ENCODE data around the gene LRRC72.

Gene LRRC72

GRCh38 chr7:16526742-16527540 lies at the start of gene LRRC72:
TSS of gene LRRC72 (plus strand) at chr7:16526825. CDS start at chr7:16526953, 128 bp downstream.
- Histone ChIP-seq H3K27me3 (ENCODE audit: insufficient read depth, poor library complexity, severe bottlenecking) (no peaks in the 10 kb centered on the region), H3K27ac (ENCODE audit: poor library complexity, severe bottlenecking) (no peak within 1 kb of the TSS), H3K4me1 (ENCODE audit: insufficient read depth, poor library complexity, severe bottlenecking) (no peaks in the 10 kb centered on the region), H3K36me3 (ENCODE audit: low read depth) (no peaks in the 10 kb centered on the region), H3K4me3 (ENCODE audit: severe bottlenecking) (no peak within 1 kb of the TSS), H3K9me3 (ENCODE audit: severe bottlenecking) (no peaks in the 10 kb centered on the region)
- DNase-seq (ENCODE audit: low spot score): no peak
- TF ChIP-seq CTCF (IDR thresholded peaks at IDR 0.05; ENCODE audit: poor library complexity, severe bottlenecking): no peak
- no peak for ATAC-seq (ENCODE audit: low read depth)

DNA sequence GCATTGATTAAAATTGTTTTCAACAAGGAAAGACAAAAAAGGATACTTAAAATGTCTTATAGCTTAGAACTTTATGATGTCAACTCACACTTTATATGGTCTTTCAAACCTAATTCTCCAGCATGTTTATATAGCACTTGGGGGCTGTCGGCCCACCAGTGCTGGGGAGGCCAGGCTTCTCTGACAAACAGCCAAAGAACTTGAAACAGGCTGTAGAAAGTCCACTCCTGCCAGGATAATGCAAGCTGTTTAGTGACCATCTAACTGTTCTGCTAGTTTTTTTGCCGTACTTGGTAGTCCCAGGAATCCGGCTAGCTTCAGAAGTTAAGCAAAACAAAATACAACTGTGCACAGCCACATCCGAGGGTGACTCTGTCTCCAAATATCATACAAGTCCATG lies 47.5 kb upstream of the LRRC72 start:
- H3K4me1 ChIP-seq (ENCODE audit: insufficient read depth, poor library complexity, severe bottlenecking): peaks cover 3% of the 10 kb centered on the region
- ATAC-seq (ENCODE audit: low read depth): no peak
- H3K27me3 ChIP-seq (ENCODE audit: insufficient read depth, poor library complexity, severe bottlenecking): no peaks in the 10 kb centered on the region
- no peak overlapping the region for H3K4me3 ChIP-seq (ENCODE audit: severe bottlenecking)
- no peak for DNase-seq (ENCODE audit: low spot score)
- no peak overlapping the region for H3K27ac ChIP-seq (ENCODE audit: poor library complexity, severe bottlenecking)
- TF ChIP-seq CTCF (IDR thresholded peaks at IDR 0.05; ENCODE audit: poor library complexity, severe bottlenecking): no peak
- H3K36me3 ChIP-seq (ENCODE audit: low read depth): no peaks in the 10 kb centered on the region
- no peaks in the 10 kb centered on the region for H3K9me3 ChIP-seq (ENCODE audit: severe bottlenecking)

DNA sequence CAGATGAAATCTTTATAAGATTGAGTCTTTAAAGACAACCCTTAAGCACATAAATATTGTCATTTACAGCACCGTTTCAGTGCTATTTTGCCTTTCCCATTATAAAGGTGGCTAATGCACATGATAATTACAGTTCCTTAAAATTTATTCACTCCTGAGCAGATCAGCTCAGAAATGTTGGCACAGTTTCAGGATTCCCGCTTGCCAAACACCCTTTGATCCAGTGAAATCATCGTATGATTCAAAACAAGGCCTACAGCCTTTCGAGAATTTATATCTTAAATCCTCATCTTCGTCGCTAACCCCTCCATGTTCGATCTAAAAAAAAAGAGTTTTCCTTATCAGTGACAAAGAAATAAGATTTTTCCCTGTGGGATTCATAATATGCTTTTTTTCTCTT lies 47.0 kb upstream of the LRRC72 start:
- no peak for ATAC-seq (ENCODE audit: low read depth)
- DNase-seq (ENCODE audit: low spot score): no peak
- Histone ChIP-seq H3K27ac (ENCODE audit: poor library complexity, severe bottlenecking) (no peak overlapping the region), H3K4me3 (ENCODE audit: severe bottlenecking) (no peak overlapping the region), H3K36me3 (ENCODE audit: low read depth) (no peaks in the 10 kb centered on the region), H3K4me1 (ENCODE audit: insufficient read depth, poor library complexity, severe bottlenecking) (peaks cover 7% of the 10 kb centered on the region), H3K27me3 (ENCODE audit: insufficient read depth, poor library complexity, severe bottlenecking) (no peaks in the 10 kb centered on the region), H3K9me3 (ENCODE audit: severe bottlenecking) (no peaks in the 10 kb centered on the region)
- no peak for TF ChIP-seq CTCF (IDR thresholded peaks at IDR 0.05; ENCODE audit: poor library complexity, severe bottlenecking)

- peak; percentile 98 for ATAC-seq (ENCODE audit: low read depth)
- no peak for DNase-seq (ENCODE audit: low spot score)
- Histone ChIP-seq H3K27ac (ENCODE audit: poor library complexity, severe bottlenecking) (peak overlapping the region; percentile 47), H3K27me3 (ENCODE audit: insufficient read depth, poor library complexity, severe bottlenecking) (no peaks in the 10 kb centered on the region), H3K36me3 (ENCODE audit: low read depth) (no peaks in the 10 kb centered on the region), H3K9me3 (ENCODE audit: severe bottlenecking) (no peaks in the 10 kb centered on the region), H3K4me1 (ENCODE audit: insufficient read depth, poor library complexity, severe bottlenecking) (peaks cover 19% of the 10 kb centered on the region), H3K4me3 (ENCODE audit: severe bottlenecking) (no peak overlapping the region)
- no peak for TF ChIP-seq CTCF (IDR thresholded peaks at IDR 0.05; ENCODE audit: poor library complexity, severe bottlenecking)
Observed at GRCh38 chr7:16484453-16485158, 42.0 kb upstream of the LRRC72 start.
